ENCODE results near the gene BAIAP2. TPM values are rescaled to one million over a fixed set of nuclear protein-coding genes. Genes with fewer than 3 reads are reported as not detected.

The BAIAP2 gene
- total and polyA plus RNA-seq, 2 donors (not counting 1 experiment from before 2014, with no cell fraction given), result 1.3 to 12.0 TPM

DNA sequence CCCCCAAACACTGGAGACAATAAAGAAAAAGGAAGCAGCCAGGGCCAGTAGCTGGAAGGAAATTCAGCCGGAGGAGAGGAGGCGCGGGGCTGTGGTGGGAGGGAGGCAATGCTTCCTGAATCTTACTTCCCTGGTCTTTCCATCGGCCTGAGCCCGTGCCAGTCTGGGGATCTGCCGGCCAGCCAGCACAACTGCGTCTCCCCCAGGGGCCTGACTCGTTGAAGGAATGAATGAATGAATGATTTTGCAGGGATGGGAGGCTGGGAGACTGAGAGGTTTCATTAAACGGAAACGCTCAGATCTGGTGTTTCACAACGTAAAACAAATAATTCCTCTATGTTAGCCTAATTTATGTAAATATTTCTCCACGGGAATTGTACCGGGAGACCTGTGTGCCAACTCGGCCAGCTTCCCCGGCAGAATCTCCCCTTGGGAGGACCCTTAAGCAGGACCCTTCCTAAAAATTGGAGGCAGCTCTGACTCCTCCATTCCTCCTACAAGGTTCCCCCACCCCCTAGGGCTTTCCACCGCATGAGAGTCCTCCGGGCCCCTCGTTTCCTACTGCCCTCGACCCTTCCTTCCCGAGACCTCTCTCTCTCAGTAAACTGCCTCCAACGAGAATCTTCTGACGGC is 1.3 kb upstream of the BAIAP2 start:
- Histone ChIP-seq H4K20me1 (ENCODE audit: control insufficient read depth, insufficient read depth, low read length, poor library complexity, severe bottlenecking) (no peaks in the 10 kb centered on the region), H3K4me2 (replicated peaks; ENCODE audit: low read depth, low read length, poor library complexity, severe bottlenecking) (peak overlapping the region; percentile 90), H3K9me3 (ENCODE audit: control extremely low read depth in 1 of 3, control insufficient read depth in 2 of 3, insufficient read depth in 1 of 3, low read length in 2 of 3) (peaks cover 0 to 9% (median 0%) of the 10 kb centered on the region in 3 donors), H3K9ac (ENCODE audit: low read length) (peak overlapping the region; percentile 62), H3K27me3 (replicated peaks in 1 of 4; ENCODE audit: control extremely low read depth in 1 of 4, control insufficient read depth in 3 of 4, insufficient read depth in 4 of 4, low read length in 3 of 4) (peaks cover 0 to 63% (median 15%) of the 10 kb centered on the region in 4 experiments), H3K4me3 (ENCODE audit: control extremely low read depth in 1 of 5, extremely low read depth in 1 of 5, insufficient read depth in 1 of 5, low read depth in 2 of 5, low read length in 4 of 5) (peak overlapping the region in 3 of 5 experiments; percentile 21 to 52 (median 46)), H3K4me1 (ENCODE audit: control insufficient read depth in 2 of 2, insufficient read depth in 2 of 2, low read length in 2 of 2) (peaks cover 12 to 16% of the 10 kb centered on the region in 2 donors), H3K27ac (ENCODE audit: low read length in 2 of 2) (no peak overlapping the region), H2AFZ (ENCODE audit: insufficient read depth, low read depth, low read length, poor library complexity, severe bottlenecking) (peak overlapping the region; percentile 61), H3K79me2 (ENCODE audit: control insufficient read depth, insufficient read depth, low read length) (no peaks in the 10 kb centered on the region), H3K36me3 (replicated peaks in 1 of 2; ENCODE audit: control extremely low read depth in 1 of 2, control insufficient read depth in 1 of 2, extremely low read depth in 1 of 2, insufficient read depth in 2 of 2, low read length in 1 of 2) (no peaks in the 10 kb centered on the region)
- ChIA-PET CTCF (interaction anchor here (1.0 to 1.9 kb wide), 2 partner anchors 10 to 13 kb away, joined by 5 to 8 read pairs; no protein-coding TSS in a partner anchor), POLR2A (no interaction called here)
- no peak overlapping the region for H3K27ac Mint-ChIP-seq
- TF ChIP-seq, protein P1, sequence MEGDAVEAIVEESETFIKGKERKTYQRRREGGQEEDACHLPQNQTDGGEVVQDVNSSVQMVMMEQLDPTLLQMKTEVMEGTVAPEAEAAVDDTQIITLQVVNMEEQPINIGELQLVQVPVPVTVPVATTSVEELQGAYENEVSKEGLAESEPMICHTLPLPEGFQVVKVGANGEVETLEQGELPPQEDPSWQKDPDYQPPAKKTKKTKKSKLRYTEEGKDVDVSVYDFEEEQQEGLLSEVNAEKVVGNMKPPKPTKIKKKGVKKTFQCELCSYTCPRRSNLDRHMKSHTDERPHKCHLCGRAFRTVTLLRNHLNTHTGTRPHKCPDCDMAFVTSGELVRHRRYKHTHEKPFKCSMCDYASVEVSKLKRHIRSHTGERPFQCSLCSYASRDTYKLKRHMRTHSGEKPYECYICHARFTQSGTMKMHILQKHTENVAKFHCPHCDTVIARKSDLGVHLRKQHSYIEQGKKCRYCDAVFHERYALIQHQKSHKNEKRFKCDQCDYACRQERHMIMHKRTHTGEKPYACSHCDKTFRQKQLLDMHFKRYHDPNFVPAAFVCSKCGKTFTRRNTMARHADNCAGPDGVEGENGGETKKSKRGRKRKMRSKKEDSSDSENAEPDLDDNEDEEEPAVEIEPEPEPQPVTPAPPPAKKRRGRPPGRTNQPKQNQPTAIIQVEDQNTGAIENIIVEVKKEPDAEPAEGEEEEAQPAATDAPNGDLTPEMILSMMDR (IDR thresholded peaks at IDR 0.05), result no peak
- TF ChIP-seq EZH2 (IDR thresholded peaks at IDR 0.05; ENCODE audit: borderline replicate concordance, insufficient read depth, low read depth, low read length, poor library complexity, severe bottlenecking), result no peak
- ATAC-seq (ENCODE audit: low read depth) (no peak), DNase-seq (no peak)
- peaks cover 13% of the 10 kb centered on the region for H3K4me1 Mint-ChIP-seq
- H3K9me3 Mint-ChIP-seq (ENCODE audit: insufficient read depth), result no peaks in the 10 kb centered on the region
- peaks cover 59% of the 10 kb centered on the region for H3K27me3 Mint-ChIP-seq
- intact Hi-C loops (cut with micrococcal nuclease), result loop anchor here (2.0 to 5.0 kb wide), 2 partner anchors 15 to 41 kb away; partner anchors contain the start of gene CHMP6
- 6% methylated on average over 17 of the region's 22 CpGs for WGBS (ENCODE audit: insufficient coverage)
- peak overlapping the region; percentile 82 for H3K4me3 Mint-ChIP-seq

DNA sequence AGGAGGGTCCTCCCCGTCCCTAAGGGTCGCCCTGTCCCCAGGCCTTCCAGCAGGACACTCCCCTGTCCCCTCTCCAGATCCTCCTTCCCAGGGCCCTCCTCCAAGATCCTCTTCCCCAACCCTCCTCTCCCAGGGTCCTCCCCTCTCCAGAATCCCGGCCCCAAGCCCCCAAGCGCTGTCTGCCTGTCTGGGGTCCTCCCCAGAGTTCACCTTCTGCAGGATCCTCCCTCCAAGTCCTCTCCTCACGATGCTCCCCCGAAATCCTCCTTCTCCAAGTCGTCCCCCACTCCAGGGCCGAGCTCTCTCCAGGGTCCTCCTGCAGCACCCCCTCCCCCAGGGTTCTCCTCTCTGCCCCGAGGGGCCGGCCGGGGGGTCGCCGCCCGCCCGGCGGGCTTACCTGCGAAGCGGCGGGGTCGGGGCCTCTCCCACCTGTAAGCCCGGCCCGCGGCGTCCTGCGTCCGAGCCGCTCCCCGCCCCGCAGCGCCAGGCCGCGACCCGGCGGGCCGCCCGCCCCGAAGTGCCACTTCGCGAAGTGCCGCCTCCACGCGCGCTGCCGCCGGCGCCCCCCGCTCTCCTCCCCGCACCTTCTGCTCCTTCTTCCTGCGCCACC is 678 bp upstream of the BAIAP2 start:
- no peaks in the 10 kb centered on the region for H3K36me3 ChIP-seq (replicated peaks in 1 of 2; ENCODE audit: control extremely low read depth in 1 of 2, control insufficient read depth in 1 of 2, extremely low read depth in 1 of 2, insufficient read depth in 2 of 2, low read length in 1 of 2)
- peak overlapping the region; percentile 61 for H2AFZ ChIP-seq (ENCODE audit: insufficient read depth, low read depth, low read length, poor library complexity, severe bottlenecking)
- no peak for DNase-seq
- intact Hi-C loops (cut with micrococcal nuclease), result loop anchor here (2.0 to 5.0 kb wide), 2 partner anchors 15 to 42 kb away; partner anchors contain the start of gene CHMP6
- no peaks in the 10 kb centered on the region for H3K79me2 ChIP-seq (ENCODE audit: control insufficient read depth, insufficient read depth, low read length)
- peak; percentile 8 for ATAC-seq (ENCODE audit: low read depth)
- 2% methylated on average over 47 of the region's 49 CpGs for WGBS (ENCODE audit: insufficient coverage)
- no peak overlapping the region for H3K27ac ChIP-seq (ENCODE audit: low read length in 2 of 2)
- peaks cover 0 to 64% (median 14%) of the 10 kb centered on the region in 4 experiments for H3K27me3 ChIP-seq (replicated peaks in 1 of 4; ENCODE audit: control extremely low read depth in 1 of 4, control insufficient read depth in 3 of 4, insufficient read depth in 4 of 4, low read length in 3 of 4)
- Mint-ChIP-seq H3K27me3 (peaks cover 55% of the 10 kb centered on the region), H3K4me3 (peak overlapping the region; percentile 82), H3K4me1 (peaks cover 13% of the 10 kb centered on the region), H3K9me3 (ENCODE audit: insufficient read depth) (no peaks in the 10 kb centered on the region), H3K27ac (no peak overlapping the region)
- CTCF ChIA-PET, result no interaction called here
- no peaks in the 10 kb centered on the region for H4K20me1 ChIP-seq (ENCODE audit: control insufficient read depth, insufficient read depth, low read length, poor library complexity, severe bottlenecking)
- peak overlapping the region; percentile 17 to 52 (median 46) for H3K4me3 ChIP-seq (ENCODE audit: control extremely low read depth in 1 of 5, extremely low read depth in 1 of 5, insufficient read depth in 1 of 5, low read depth in 2 of 5, low read length in 4 of 5)
- no peak for TF ChIP-seq EZH2 (IDR thresholded peaks at IDR 0.05; ENCODE audit: borderline replicate concordance, insufficient read depth, low read depth, low read length, poor library complexity, severe bottlenecking)
- TF ChIP-seq, protein P1 (IDR thresholded peaks at IDR 0.05), result no peak
- H3K9ac ChIP-seq (ENCODE audit: low read length), result peak overlapping the region; percentile 62
- H3K9me3 ChIP-seq (ENCODE audit: control extremely low read depth in 1 of 3, control insufficient read depth in 2 of 3, insufficient read depth in 1 of 3, low read length in 2 of 3), result peaks cover 0 to 9% (median 0%) of the 10 kb centered on the region in 3 donors
- POLR2A ChIA-PET, result interaction anchor here (0.6 kb wide), 1 partner anchor 11 kb away, joined by 3 read pairs; no protein-coding TSS in a partner anchor
- H3K4me2 ChIP-seq (replicated peaks; ENCODE audit: low read depth, low read length, poor library complexity, severe bottlenecking), result peak overlapping the region; percentile 90
- peaks cover 12 to 16% of the 10 kb centered on the region in 2 donors for H3K4me1 ChIP-seq (ENCODE audit: control insufficient read depth in 2 of 2, insufficient read depth in 2 of 2, low read length in 2 of 2)
